MM.1S (cell line): ENCODE data around the gene GMFB.

Experiments
- EZH2 ChIP-seq: fragments of 300-600 bp; sonication (generic); optimal IDR thresholded peaks from 2 replicates; pipeline ENCODE3; 2017; ENCODE audit warnings: low read depth, mild to moderate bottlenecking, antibody characterized with exemption, low read length, mixed read lengths
- TF ChIP-seq, protein P1 (sequence below): fragments of 300-600 bp; sonication (generic); IDR thresholded peaks from 2 replicates; pipeline ENCODE4 v1.5.1; 2016; ENCODE audit warnings: antibody characterized with exemption, low read length, mixed read lengths

DNA sequence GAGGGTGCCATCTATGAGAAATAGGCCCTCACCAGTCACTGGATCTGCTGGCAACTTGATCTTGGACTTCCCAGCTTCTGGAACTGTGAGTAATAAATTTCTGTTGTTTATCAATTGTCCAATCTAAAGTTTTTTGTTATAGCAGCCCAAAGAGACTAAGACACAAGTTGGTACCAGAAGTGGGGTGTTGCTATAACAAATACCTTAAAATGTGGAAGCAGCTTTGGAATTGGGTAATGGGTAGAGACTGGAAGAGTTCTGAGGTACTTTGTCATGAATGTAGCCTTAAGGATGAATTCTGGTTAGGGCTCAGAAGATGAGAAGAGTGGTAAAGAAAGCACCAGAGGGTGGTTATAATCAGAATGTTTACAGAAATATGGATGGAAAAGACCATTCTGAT is 21.5 kb downstream of the GMFB start:
- TF ChIP-seq, protein P1, sequence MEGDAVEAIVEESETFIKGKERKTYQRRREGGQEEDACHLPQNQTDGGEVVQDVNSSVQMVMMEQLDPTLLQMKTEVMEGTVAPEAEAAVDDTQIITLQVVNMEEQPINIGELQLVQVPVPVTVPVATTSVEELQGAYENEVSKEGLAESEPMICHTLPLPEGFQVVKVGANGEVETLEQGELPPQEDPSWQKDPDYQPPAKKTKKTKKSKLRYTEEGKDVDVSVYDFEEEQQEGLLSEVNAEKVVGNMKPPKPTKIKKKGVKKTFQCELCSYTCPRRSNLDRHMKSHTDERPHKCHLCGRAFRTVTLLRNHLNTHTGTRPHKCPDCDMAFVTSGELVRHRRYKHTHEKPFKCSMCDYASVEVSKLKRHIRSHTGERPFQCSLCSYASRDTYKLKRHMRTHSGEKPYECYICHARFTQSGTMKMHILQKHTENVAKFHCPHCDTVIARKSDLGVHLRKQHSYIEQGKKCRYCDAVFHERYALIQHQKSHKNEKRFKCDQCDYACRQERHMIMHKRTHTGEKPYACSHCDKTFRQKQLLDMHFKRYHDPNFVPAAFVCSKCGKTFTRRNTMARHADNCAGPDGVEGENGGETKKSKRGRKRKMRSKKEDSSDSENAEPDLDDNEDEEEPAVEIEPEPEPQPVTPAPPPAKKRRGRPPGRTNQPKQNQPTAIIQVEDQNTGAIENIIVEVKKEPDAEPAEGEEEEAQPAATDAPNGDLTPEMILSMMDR = no peak
- no peak for TF ChIP-seq EZH2
